RWPE2 (cell line): ENCODE results near the gene PARVA.

Source experiments
- ATAC-seq: fragments of 200-7000 bp; cut with Tn5 transposase; 3 replicates; pipeline ENCODE4 v1.9.1; 2021; ENCODE audit warnings: low read depth
- DNase-seq: peaks from one replicate; pipeline ENCODE4 v3.0.0-alpha.2; 2020; ENCODE audit warnings: low spot score
- H3K27ac ChIP-seq: fragments of 450-650 bp; 2 replicates; pipeline ENCODE4 v1.5.1; 2017; ENCODE audit warnings: mild to moderate bottlenecking; ENCODE audit not compliant: poor library complexity, severe bottlenecking
- H3K27me3 ChIP-seq: fragments of 250-450 bp; sonication (Bioruptor Pico); 2 replicates; pipeline ENCODE4 v1.5.1; 2021; ENCODE audit warnings: mild to moderate bottlenecking, moderate library complexity; ENCODE audit not compliant: insufficient read depth, poor library complexity, severe bottlenecking
- H3K36me3 ChIP-seq: fragments of 250-450 bp; sonication (Bioruptor Pico); 2 replicates; pipeline ENCODE4 v1.5.1; 2020; ENCODE audit warnings: low read depth, mild to moderate bottlenecking, moderate library complexity
- H3K4me1 ChIP-seq: fragments of 250-450 bp; sonication (Bioruptor Pico); 2 replicates; pipeline ENCODE4 v1.5.1; 2021; ENCODE audit warnings: mild to moderate bottlenecking, moderate library complexity; ENCODE audit not compliant: insufficient read depth, poor library complexity, severe bottlenecking
- H3K4me3 ChIP-seq: fragments of 250-450 bp; sonication (Bioruptor Pico); 2 replicates; pipeline ENCODE4 v1.5.1; 2021; ENCODE audit warnings: mild to moderate bottlenecking, moderate library complexity; ENCODE audit not compliant: severe bottlenecking
- H3K9me3 ChIP-seq: fragments of 250-450 bp; sonication (Bioruptor Pico); 2 replicates; pipeline ENCODE4 v1.5.1; 2021; ENCODE audit warnings: mild to moderate bottlenecking, moderate library complexity; ENCODE audit not compliant: severe bottlenecking
- TF ChIP-seq, protein P1 (sequence below): fragments of 450-650 bp; IDR thresholded peaks from one replicate; pipeline ENCODE4 v1.5.1; 2017; ENCODE audit warnings: mild to moderate bottlenecking, moderate library complexity; ENCODE audit not compliant: poor library complexity, severe bottlenecking

The PARVA gene

GRCh38 chr11:12331239-12331874 lies 46.0 kb upstream of the PARVA start:
- Histone ChIP-seq H3K36me3 (peaks cover 10% of the 10 kb centered on the region; the same call in 1 of the 2 replicates), H3K9me3 (no peaks in the 10 kb centered on the region), H3K27me3 (no peaks in the 10 kb centered on the region), H3K27ac (no peak overlapping the region), H3K4me1 (no peaks in the 10 kb centered on the region), H3K4me3 (no peak overlapping the region)
- ATAC-seq (peak; percentile 75), DNase-seq (no peak)
- TF ChIP-seq, protein P1, sequence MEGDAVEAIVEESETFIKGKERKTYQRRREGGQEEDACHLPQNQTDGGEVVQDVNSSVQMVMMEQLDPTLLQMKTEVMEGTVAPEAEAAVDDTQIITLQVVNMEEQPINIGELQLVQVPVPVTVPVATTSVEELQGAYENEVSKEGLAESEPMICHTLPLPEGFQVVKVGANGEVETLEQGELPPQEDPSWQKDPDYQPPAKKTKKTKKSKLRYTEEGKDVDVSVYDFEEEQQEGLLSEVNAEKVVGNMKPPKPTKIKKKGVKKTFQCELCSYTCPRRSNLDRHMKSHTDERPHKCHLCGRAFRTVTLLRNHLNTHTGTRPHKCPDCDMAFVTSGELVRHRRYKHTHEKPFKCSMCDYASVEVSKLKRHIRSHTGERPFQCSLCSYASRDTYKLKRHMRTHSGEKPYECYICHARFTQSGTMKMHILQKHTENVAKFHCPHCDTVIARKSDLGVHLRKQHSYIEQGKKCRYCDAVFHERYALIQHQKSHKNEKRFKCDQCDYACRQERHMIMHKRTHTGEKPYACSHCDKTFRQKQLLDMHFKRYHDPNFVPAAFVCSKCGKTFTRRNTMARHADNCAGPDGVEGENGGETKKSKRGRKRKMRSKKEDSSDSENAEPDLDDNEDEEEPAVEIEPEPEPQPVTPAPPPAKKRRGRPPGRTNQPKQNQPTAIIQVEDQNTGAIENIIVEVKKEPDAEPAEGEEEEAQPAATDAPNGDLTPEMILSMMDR = peak; percentile 86

DNA sequence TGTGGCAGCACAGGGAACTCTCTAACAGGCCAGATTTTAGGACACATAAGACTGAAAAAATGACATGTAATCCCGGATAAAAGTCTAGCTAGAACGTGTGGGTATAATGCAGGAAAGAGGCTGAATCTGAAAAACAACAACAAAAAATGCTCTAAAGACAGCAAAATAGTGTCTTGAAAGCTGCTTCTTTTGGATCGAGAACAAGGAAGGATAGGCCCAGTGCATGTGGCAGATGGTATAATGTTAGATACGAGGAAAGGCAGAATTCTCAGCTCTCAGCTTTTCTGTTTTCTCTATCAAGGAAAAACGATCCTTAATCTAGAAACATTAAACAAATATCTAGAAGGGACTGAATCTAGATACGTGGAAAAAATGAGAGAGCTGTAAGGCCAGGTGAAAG lies 33.8 kb upstream of the PARVA start:
- no peak for DNase-seq
- Histone ChIP-seq H3K27ac (no peak overlapping the region), H3K36me3 (0 out of 2 replicates have a peak, but pooled peaks cover 2% of the 10 kb centered on the region), H3K27me3 (no peaks in the 10 kb centered on the region), H3K9me3 (no peaks in the 10 kb centered on the region), H3K4me3 (no peak overlapping the region), H3K4me1 (no peaks in the 10 kb centered on the region)
- ATAC-seq = no peak
- TF ChIP-seq, protein P1 = no peak

DNA sequence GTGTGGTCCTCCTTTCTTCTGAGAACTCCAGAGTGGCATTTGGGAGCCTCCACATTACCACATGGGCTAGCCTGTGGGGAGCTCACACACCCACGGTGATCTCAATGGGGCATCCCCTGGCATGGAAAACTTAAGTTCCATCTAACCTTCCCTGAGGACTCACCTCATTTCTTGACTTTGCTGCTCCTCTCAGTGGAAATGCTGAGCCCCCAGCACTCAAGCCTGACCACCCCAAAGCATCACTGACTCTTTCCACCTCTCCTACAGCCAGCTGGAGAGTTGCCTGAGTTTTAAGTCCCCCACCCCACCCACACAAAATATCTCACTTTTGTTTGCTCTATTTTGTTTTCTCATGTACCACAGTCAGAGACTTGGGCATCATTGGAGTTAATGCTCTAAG lies 23.8 kb upstream of the PARVA start:
- no peaks in the 10 kb centered on the region for H3K9me3 ChIP-seq
- H3K27me3 ChIP-seq = no peaks in the 10 kb centered on the region
- no peaks in the 10 kb centered on the region for H3K4me1 ChIP-seq
- no peak for DNase-seq
- 0 out of 2 replicates have a peak, but pooled peaks cover under 1% of the 10 kb centered on the region for H3K36me3 ChIP-seq
- TF ChIP-seq, protein P1 = no peak
- no peak overlapping the region for H3K27ac ChIP-seq
- H3K4me3 ChIP-seq = no peak overlapping the region
- no peak for ATAC-seq

DNA sequence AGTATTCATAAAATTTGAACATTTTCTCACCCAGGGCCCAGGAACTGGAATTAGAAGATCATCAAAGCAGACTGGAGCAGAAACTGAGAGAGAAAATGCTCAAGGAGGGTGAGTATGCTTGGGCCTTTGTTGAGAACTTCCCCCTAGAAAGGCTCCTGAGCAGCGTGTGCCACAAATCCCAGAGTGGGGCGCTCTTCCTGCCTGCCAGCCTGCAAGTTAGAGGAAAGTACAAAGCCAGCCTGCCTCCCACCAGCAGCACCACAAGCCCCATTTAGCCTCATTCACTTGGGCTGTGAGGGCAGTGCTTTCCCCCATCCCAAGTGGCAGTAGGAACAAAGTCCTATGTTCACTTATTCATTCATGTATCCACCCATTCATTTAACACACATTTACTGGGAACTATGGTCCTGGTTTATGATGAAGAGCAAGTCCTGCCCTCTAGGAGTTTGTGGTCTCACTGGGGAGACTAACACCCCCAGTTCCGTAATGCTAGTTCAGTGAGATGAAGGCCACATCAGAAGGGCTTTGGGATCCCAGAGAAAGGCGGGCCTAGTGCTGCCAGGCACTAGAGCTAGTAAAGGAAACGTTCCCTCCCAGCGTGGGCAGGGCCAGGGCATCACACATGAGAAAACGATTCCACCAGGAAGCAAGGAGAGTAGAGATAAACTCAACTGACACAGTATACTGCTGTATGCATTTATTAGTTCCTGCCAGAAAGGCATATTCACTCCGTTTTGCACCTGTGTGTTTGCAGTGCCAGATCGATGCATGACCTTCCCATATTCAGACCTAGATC lies 22.4 kb upstream of the PARVA start:
- no peaks in the 10 kb centered on the region for H3K9me3 ChIP-seq
- H3K36me3 ChIP-seq = peaks cover 4% of the 10 kb centered on the region; the same call in 1 of the 2 replicates
- TF ChIP-seq, protein P1 = no peak
- H3K27ac ChIP-seq = no peak overlapping the region
- H3K27me3 ChIP-seq = no peaks in the 10 kb centered on the region
- DNase-seq (no peak), ATAC-seq (no peak)
- no peak overlapping the region for H3K4me3 ChIP-seq
- no peaks in the 10 kb centered on the region for H3K4me1 ChIP-seq
